ENCODE results near the gene NFYC. TPM values are rescaled to one million over a fixed set of nuclear protein-coding genes. Genes with fewer than 3 reads are reported as not detected.
A peak's percentile ranks its signal among the peaks of the same experiment; 100 is the strongest.
"Not testable (repeated sequence)": the region's sequence is repeated elsewhere in the genome, so short reads cannot be mapped to it uniquely, and the experiment has no call there.

Gene NFYC
- total RNA-seq, 1 donor from 2014 or later = 51.1 TPM

GRCh38 chr1:40723196-40723955 is 31.9 kb downstream of the NFYC start:
- Histone ChIP-seq H3K27ac (ENCODE audit: low read depth, low read length) (no peak overlapping the region), H4K20me1 (ENCODE audit: insufficient read depth, low read length) (peaks cover 43% of the 10 kb centered on the region), H3K4me3 (ENCODE audit: insufficient read depth, low read depth, low read length) (no peak overlapping the region), H3K9ac (ENCODE audit: low read length) (no peak overlapping the region), H3K9me3 (ENCODE audit: insufficient read depth, low read depth, low read length) (no peaks in the 10 kb centered on the region), H3K27me3 (ENCODE audit: insufficient read depth, low read length) (no peaks in the 10 kb centered on the region), H3K4me1 (ENCODE audit: insufficient read depth, low read length) (peaks cover 2% of the 10 kb centered on the region), H2AFZ (ENCODE audit: low read depth, low read length) (no peak overlapping the region), H3K36me3 (ENCODE audit: insufficient read depth, low read length) (no peaks in the 10 kb centered on the region), H3K4me2 (ENCODE audit: low read length) (no peak overlapping the region), H3K79me2 (ENCODE audit: insufficient read depth, low read length) (peaks cover 74% of the 10 kb centered on the region)
- Mint-ChIP-seq H3K27ac (ENCODE audit: unreplicated experiment) (no peak overlapping the region), H3K27me3 (ENCODE audit: low read depth, unreplicated experiment) (no peaks in the 10 kb centered on the region), H3K36me3 (ENCODE audit: low read depth, unreplicated experiment) (peaks cover 2% of the 10 kb centered on the region), H3K9me3 (ENCODE audit: unreplicated experiment) (peaks cover 2% of the 10 kb centered on the region), H3K4me1 (ENCODE audit: low read depth, unreplicated experiment) (peaks cover 12% of the 10 kb centered on the region), H3K4me3 (ENCODE audit: unreplicated experiment) (no peak overlapping the region)
- no peak for FAIRE-seq
- TF ChIP-seq EZH2 (IDR thresholded peaks at IDR 0.05; ENCODE audit: insufficient read depth, low read length) = no peak
- no peak for TF ChIP-seq CTCF (IDR thresholded peaks at IDR 0.05; ENCODE audit: insufficient read depth, low read depth, low read length)
- DNase-seq (ENCODE audit: low read depth) = no peak

- H3K27me3 Mint-ChIP-seq (ENCODE audit: low read depth, unreplicated experiment); H3K9ac ChIP-seq (ENCODE audit: low read length); H3K9me3 ChIP-seq (ENCODE audit: insufficient read depth, low read depth, low read length); FAIRE-seq; H3K36me3 ChIP-seq (ENCODE audit: insufficient read depth, low read length); H3K27me3 ChIP-seq (ENCODE audit: insufficient read depth, low read length); H3K4me3 Mint-ChIP-seq (ENCODE audit: unreplicated experiment); H3K9me3 Mint-ChIP-seq (ENCODE audit: unreplicated experiment); H3K36me3 Mint-ChIP-seq (ENCODE audit: low read depth, unreplicated experiment); H3K4me3 ChIP-seq (ENCODE audit: insufficient read depth, low read depth, low read length); H2AFZ ChIP-seq (ENCODE audit: low read depth, low read length); H3K27ac ChIP-seq (ENCODE audit: low read depth, low read length); H3K4me1 ChIP-seq (ENCODE audit: insufficient read depth, low read length): not testable (repeated sequence)
- peaks cover 76% of the 10 kb centered on the region for H3K79me2 ChIP-seq (ENCODE audit: insufficient read depth, low read length)
- peaks cover 61% of the 10 kb centered on the region for H4K20me1 ChIP-seq (ENCODE audit: insufficient read depth, low read length)
- H3K4me2 ChIP-seq (ENCODE audit: low read length) = peak overlapping the region; percentile 30
- DNase-seq (ENCODE audit: low read depth) = peak; percentile 59
- H3K27ac Mint-ChIP-seq (ENCODE audit: unreplicated experiment) = peak overlapping the region; percentile 80
- H3K4me1 Mint-ChIP-seq (ENCODE audit: low read depth, unreplicated experiment) = peaks cover 24% of the 10 kb centered on the region
Measured at GRCh38 chr1:40727662-40728061, 36.2 kb downstream of the NFYC start.

GRCh38 chr1:40729316-40729862 is 37.9 kb downstream of the NFYC start:
- not testable (repeated sequence) for H2AFZ ChIP-seq (ENCODE audit: low read depth, low read length); H3K9me3 ChIP-seq (ENCODE audit: insufficient read depth, low read depth, low read length); H3K36me3 Mint-ChIP-seq (ENCODE audit: low read depth, unreplicated experiment); H3K9me3 Mint-ChIP-seq (ENCODE audit: unreplicated experiment); H3K4me3 Mint-ChIP-seq (ENCODE audit: unreplicated experiment); H3K9ac ChIP-seq (ENCODE audit: low read length); H3K4me2 ChIP-seq (ENCODE audit: low read length); H3K4me1 ChIP-seq (ENCODE audit: insufficient read depth, low read length); H3K4me3 ChIP-seq (ENCODE audit: insufficient read depth, low read depth, low read length); H3K27ac ChIP-seq (ENCODE audit: low read depth, low read length); H3K36me3 ChIP-seq (ENCODE audit: insufficient read depth, low read length); H3K27ac Mint-ChIP-seq (ENCODE audit: unreplicated experiment); FAIRE-seq; H3K27me3 ChIP-seq (ENCODE audit: insufficient read depth, low read length); H3K27me3 Mint-ChIP-seq (ENCODE audit: low read depth, unreplicated experiment)
- Histone ChIP-seq H4K20me1 (ENCODE audit: insufficient read depth, low read length) (peaks cover 60% of the 10 kb centered on the region), H3K79me2 (ENCODE audit: insufficient read depth, low read length) (peaks cover 76% of the 10 kb centered on the region)
- H3K4me1 Mint-ChIP-seq (ENCODE audit: low read depth, unreplicated experiment) = peaks cover 28% of the 10 kb centered on the region
- peak; percentile 49 for DNase-seq (ENCODE audit: low read depth)

Data from astrocyte (in vitro differentiated cells and primary cell).